Measurements from ENCODE around the gene PDPR. TPM values are rescaled to one million over a fixed set of nuclear protein-coding genes. Genes with fewer than 3 reads are reported as not detected.
"Not testable (repeated sequence)": the region's sequence is repeated elsewhere in the genome, so short reads cannot be mapped to it uniquely, and the experiment has no call there.

PDPR gene
- total RNA-seq, 4 donors from 2014 or later = 29.1 to 36.2 (median 31.7) TPM

- H3K27me3 ChIP-seq; in situ Hi-C loops (cut with MboI; ENCODE audit: low pct_ligation_motif_present in 1 of 4, low pct_unique_long_range_greater_than_20kb in 1 of 4, low sequenced_read_pairs in 3 of 4): not testable (repeated sequence)
- WGBS, 2 donors (ENCODE audit: low coverage in 1 of 2) = 73 to 100% methylated on average over 1 to 6 of the region's 7 CpGs
Measured at GRCh38 chr16:70203508-70203907, 89.4 kb downstream of the PDPR start.

GRCh38 chr16:70204010-70204409, 89.9 kb downstream of the PDPR start:
- H3K27me3 ChIP-seq; H3K4me1 ChIP-seq; in situ Hi-C loops (cut with MboI; ENCODE audit: low pct_ligation_motif_present in 1 of 4, low pct_unique_long_range_greater_than_20kb in 1 of 4, low sequenced_read_pairs in 3 of 4); H3K36me3 ChIP-seq; H3K9me3 ChIP-seq; DNase-seq; H3K27ac ChIP-seq; H3K4me3 ChIP-seq; intact Hi-C loops (cut with DNase I; ENCODE audit: low total_unique reads): not testable (repeated sequence)
- 94% methylated on average over 20 of the region's 29 CpGs; no CpG with 5 or more reads in 1 of the 2 donors for WGBS, 2 donors (ENCODE audit: low coverage in 1 of 2)

More at GRCh38 chr16:70203508-70203907, 89.4 kb downstream of the PDPR start:
- H3K36me3 ChIP-seq; intact Hi-C loops (cut with DNase I; ENCODE audit: low total_unique reads); H3K27ac ChIP-seq; H3K9me3 ChIP-seq; DNase-seq; H3K4me1 ChIP-seq; H3K4me3 ChIP-seq: not testable (repeated sequence)

- DNase-seq; in situ Hi-C loops (cut with MboI; ENCODE audit: low pct_ligation_motif_present in 1 of 4, low pct_unique_long_range_greater_than_20kb in 1 of 4, low sequenced_read_pairs in 3 of 4); H3K27me3 ChIP-seq; H3K9me3 ChIP-seq; H3K36me3 ChIP-seq; H3K4me3 ChIP-seq; H3K27ac ChIP-seq; intact Hi-C loops (cut with DNase I; ENCODE audit: low total_unique reads); H3K4me1 ChIP-seq: not testable (repeated sequence)
- 100% methylated on average over 1 of the region's 46 CpGs; no CpG with 5 or more reads in 1 of the 2 donors for WGBS, 2 donors (ENCODE audit: low coverage in 1 of 2)
Measured at GRCh38 chr16:70204668-70205405, 90.7 kb downstream of the PDPR start.

GRCh38 chr16:70206382-70206781, 92.2 kb downstream of the PDPR start:
- 88 to 98% methylated on average over 1 to 5 of the region's 6 CpGs for WGBS, 2 donors (ENCODE audit: low coverage in 1 of 2)
- H3K27ac ChIP-seq = not testable (repeated sequence)

More at GRCh38 chr16:70206382-70206781, 92.2 kb downstream of the PDPR start:
- H3K4me1 ChIP-seq; H3K4me3 ChIP-seq; H3K9me3 ChIP-seq; in situ Hi-C loops (cut with MboI; ENCODE audit: low pct_ligation_motif_present in 1 of 4, low pct_unique_long_range_greater_than_20kb in 1 of 4, low sequenced_read_pairs in 3 of 4); H3K36me3 ChIP-seq; intact Hi-C loops (cut with DNase I; ENCODE audit: low total_unique reads); DNase-seq; H3K27me3 ChIP-seq: not testable (repeated sequence)

Small RNA genes within 50 kb of the gene (small RNA-seq; reads per million reads assigned to genes)
- gene AC009060.2 = 0 reads per million in 4 donors

Other genes with a start within 250 kb of the PDPR start
- 1 to 10 TPM in 3 of 4 donors, under 1 TPM in 1; 0.40 to 7.8 (median 3.2) TPM for gene CLEC18A, start 163.0 kb upstream of the PDPR start, total RNA-seq
- 1 to 10 TPM in 1 of 4 donors, under 1 TPM in 2, not detected in 1; 0.55 to 4.1 (median 0.79) TPM for gene CLEC18C, start 59.5 kb downstream of the PDPR start, total RNA-seq
- gene EXOSC6, start 137.6 kb downstream of the PDPR start, total RNA-seq = 10 to 100 TPM; 11.9 to 28.4 (median 21.9) TPM
- gene AARS1, start 175.2 kb downstream of the PDPR start, total RNA-seq = 10 to 100 TPM; 38.5 to 77.5 (median 54.6) TPM
- gene DDX19B, start 184.9 kb downstream of the PDPR start, total RNA-seq = 10 to 100 TPM; 10.5 to 33.7 (median 22.6) TPM
- 100 to 1,000 TPM in 1 of 4 donors, 10 to 100 TPM in 3; 14.9 to 102 (median 19.8) TPM for gene DDX19A, start 232.6 kb downstream of the PDPR start, total RNA-seq